ENCODE data around the gene FAM107B.

Gene FAM107B

GRCh38 chr10:14571866-14572507, 202.7 kb downstream of the FAM107B start:
- DNase-seq = peak; percentile 59

DNA sequence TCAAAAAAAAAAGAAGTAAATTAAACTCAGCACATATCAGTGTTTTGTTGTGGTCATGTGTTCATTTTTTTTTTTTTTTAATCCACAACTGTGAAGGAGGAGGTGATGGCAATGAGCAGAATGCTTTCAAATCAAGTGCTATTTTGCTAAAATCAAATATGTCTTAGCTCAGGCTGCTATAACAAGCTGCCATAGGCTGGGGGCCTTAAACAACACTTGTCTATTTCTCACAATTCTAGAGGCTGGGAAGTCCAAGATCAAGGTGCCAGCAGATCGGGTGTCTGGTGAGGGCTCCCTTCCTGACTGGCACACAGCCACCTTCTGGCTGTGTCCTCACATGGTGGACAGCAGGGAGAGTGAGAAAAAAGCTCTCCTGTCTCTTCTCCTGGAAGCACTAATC, 203.9 kb downstream of the FAM107B start:
- DNase-seq = no peak

DNA sequence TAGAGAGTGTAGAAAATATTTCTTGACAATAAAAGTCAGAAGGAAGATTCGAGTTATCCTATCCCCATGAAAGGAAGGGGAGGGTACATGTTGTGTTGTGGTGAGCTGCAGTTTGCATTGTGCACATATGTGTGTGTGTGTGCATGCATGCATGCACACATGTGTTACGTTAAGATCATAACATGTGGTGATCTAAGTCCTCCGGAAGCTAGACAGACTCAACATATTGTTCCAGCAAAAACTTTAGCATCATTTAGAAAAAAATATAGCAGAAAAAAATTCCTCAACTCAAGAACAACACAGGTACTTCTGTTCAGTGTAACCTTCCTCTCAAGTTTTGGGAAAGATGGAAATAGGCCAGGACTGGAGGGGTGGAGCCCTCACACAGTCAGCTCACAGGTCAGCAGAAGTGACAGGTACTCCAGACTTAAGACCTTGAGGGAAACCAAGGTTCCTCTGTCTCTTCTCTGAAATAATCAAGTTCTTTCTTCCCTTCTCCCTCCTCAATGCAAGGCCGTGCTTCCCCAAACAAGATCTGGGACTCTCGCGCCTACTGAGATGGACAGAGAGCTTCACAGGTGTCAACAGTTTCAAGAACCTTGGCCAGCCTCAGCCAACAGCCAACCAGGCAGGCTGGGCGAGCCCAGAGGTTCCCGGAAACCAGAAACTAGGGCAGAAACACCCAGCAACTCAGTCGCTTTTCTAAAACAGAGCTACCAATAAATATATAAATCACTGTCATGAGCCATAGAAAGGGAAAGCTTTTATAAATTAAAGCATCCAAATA, 205.2 kb downstream of the FAM107B start:
- no peak for DNase-seq

GRCh38 chr10:14567421-14567820, 207.3 kb downstream of the FAM107B start:
- no peak for DNase-seq

DNA sequence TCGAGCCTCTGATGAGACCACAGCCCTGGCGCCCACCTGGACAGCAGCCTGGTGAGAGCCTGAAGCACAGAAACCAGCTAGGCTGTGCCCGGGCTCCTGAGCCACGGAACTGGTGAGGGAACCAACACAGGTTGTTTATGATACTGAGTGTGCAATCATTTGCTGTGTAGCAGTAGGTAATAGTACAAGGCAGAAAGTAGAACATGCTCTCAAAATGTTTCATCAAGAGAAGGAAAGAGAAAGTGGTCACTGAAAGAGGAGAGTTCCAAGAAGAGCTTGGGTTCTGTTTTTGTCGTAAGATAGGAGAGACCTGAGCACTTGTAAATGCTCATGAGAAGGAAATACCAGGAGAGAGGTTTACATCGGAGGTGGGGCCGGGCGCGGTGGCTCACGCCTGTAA, 208.2 kb downstream of the FAM107B start:
- DNase-seq = no peak

DNA sequence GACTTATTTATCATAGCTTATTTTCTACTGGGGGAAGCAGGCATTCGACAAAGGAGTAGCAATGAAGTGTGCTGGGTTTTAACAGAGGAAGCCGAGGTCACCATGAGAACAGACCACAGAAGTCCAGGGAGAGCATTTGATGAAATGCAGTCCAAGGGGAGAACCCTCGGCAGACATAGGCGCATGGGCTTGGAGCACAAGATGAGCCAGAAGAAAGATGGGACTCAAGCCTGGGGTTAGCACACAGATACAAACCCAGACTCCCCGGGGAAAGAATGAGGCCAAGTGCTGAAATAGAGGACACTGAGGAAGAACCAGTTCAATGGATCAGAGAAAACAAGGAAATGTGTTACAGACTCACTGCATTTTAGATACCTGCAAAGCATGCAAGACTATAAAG, 209.5 kb downstream of the FAM107B start:
- DNase-seq = no peak

DNA sequence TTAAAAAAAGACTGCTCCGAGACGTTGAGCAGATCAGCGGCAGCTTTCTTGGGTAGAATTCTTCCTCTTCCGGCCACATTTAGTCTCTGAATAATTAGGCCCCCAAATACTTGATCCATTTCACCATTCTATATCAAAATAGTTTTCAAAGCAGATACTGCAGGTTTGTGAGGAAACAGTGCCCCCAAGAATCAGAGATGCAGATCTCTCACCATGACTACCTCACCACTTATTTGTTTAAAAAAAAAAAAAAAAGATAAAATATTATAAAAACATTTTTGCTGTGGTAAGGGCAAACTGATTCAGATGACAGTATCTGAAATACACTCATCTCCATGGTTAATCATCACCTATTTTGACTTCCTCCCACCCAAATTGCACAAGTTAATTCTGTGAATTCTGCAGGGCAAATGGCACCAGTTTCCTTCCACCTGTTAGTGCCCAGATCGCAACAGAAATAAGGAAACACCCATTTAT, 210.4 kb downstream of the FAM107B start:
- DNase-seq = no peak

DNA sequence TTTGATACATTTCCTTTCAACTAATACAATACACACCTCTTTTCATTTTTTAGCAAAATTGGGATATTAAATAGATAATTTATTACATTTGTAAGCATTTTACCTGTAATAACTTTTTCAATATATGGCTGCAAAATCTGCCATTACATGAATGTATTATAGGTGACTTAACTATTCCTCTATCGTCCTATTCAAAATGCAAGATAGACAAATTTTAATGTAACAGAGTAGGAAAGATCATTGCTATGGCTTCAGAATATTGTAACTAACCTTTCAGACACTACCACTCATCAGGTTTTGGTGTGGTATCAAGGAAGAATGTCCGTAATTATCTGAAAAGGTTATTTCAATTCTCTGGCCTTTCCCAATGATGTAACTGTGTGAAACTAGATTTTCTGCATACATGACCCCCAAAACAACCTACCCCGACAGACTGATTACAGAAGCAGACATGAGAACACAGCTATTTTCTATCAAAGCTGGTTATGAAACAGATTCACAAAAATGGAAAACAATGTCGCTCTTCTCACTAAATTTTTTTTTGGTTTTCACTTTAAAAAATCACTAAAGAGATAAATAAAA, 211.2 kb downstream of the FAM107B start:
- no peak for DNase-seq

DNA sequence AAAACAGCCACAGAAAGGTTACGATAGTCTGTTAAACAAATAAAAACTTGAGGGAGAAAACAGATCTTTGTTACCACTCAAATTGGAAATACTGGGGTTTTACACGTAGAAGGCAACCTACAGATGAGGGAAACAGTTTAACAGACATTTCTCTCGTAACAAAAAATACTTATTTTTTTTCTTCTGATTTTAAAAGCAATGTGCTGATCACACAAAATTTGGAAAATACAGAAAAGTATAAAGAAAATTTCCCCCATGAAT, 211.7 kb downstream of the FAM107B start:
- no peak for DNase-seq

GRCh38 chr10:14562218-14563075, 212.2 kb downstream of the FAM107B start:
- no peak for DNase-seq

DNA sequence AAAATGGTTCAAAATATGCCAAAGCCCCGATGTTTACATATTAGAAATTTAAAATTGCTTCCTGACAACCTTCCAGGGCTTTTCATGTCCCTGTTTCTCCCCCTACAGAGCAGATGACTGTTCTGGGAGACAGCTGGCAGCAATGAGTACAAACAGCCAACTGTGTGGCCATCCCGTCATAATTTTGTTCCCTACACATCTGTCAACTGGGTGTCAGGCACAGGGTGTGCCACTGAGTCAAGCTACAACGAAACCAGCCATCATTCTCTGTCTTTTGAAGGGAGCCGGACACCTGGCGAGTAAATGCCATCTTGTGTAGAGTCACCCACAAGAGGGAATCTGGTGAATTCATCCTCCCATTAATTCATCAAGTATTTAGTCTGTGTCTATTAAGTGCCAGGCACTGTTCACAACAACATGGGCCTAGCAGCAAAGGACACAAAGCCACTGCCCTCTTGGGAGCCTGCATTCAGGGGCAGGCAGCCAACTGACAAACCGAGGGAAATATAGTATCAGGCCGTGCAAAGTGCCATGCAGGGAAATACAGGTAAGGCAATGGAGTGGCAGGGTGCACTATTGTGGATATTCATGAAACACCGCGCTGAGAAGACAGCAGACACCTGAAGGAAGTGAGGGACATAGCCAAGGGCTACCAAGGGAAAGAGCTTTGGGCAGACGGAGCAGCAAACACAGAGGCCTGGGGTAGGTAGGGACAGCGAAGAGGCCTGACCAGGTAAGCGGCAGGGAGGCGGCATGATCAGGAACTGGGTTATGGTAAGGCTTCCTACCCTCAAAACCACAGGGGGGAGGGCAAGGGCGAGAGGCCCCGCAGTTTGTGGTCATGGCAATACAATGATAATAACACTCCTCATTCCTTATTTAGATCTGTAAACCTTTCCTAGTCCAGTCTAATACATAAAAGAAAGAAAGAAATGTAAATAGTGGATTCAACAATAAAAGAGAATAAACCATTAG, 213.6 kb downstream of the FAM107B start:
- peak; percentile 47 for DNase-seq

GRCh38 chr10:14560274-14560673, 214.4 kb downstream of the FAM107B start:
- DNase-seq = peak; percentile 73

GRCh38 chr10:14558025-14558424, 216.7 kb downstream of the FAM107B start:
- no peak for DNase-seq

GRCh38 chr10:14557567-14557966, 217.1 kb downstream of the FAM107B start:
- no peak for DNase-seq

GRCh38 chr10:14556285-14556956, 218.3 kb downstream of the FAM107B start:
- DNase-seq = no peak

DNA sequence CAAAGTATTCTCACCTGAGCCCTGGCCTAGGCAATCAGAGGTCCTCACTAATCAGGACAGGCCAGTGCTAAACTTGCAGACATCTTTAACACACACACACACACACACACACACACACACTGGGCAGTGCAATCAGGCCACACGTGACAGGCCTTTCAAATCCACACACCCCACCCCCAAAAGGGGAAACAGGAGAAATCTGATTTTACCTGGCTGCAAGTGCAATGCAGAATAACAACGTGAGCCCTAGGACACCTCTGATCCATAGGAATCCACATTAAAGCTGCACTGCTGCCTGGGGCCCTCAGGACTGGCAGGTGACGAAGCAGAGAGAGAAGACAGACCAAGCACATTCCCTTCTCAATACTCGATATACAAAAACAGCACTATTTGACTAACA, 218.9 kb downstream of the FAM107B start:
- DNase-seq = no peak

DNA sequence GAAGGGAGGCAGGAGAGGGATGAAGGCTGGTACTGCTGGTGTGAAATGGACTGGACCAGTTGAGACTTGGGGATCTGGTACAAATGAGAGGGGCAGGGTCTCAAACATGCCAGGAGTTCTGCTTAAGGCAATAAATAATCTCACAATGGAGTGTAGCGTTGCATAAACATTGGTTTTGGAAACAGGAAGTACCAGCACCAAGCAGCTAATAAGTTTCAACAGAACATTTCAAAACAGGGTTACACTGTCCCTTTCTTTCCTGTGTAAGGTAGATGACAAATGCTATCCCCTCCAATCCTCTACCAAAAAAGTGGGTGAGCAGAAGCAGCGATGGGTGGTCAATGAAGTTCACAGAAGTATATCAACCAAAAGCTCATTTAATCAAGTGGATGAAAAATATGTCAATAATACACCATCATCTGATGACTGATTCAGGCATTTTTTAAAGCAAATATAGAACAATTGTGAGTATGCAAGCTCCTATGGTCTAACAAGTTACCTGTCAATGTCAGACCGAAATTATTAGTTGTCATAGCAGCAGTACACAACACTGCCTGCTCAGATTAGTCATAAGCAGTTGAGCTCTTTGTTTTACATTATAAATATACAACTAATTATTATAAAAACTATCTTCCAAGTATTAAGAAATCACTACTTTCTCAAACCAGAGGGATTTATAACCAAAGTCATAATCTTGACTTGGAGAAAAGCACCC, 220.0 kb downstream of the FAM107B start:
- no peak for DNase-seq

- no peak for DNase-seq
These were observed 220.6 kb downstream of the FAM107B start for GRCh38 chr10:14554091-14554490.

DNA sequence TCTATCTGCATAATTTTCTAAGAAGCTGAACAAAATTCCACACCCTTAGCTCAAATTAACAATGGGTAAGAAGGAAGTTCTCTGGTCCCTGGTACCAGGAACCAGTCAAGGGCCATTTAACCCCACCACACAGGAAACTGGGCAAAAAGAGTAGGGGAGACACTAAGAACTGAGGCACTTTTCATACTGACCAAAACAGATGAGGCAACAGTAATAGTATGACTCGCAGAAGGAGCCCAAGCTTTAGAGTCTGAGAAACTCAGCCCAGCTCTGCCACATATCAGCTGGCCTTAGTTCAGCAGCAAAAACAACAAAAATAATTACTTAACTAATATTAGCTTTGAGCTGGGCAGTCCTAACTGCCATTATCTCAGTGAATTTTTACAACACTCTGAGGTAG, 221.2 kb downstream of the FAM107B start:
- DNase-seq = no peak

- DNase-seq = no peak
These were observed 222.7 kb downstream of the FAM107B start for GRCh38 chr10:14552015-14552414.

DNA sequence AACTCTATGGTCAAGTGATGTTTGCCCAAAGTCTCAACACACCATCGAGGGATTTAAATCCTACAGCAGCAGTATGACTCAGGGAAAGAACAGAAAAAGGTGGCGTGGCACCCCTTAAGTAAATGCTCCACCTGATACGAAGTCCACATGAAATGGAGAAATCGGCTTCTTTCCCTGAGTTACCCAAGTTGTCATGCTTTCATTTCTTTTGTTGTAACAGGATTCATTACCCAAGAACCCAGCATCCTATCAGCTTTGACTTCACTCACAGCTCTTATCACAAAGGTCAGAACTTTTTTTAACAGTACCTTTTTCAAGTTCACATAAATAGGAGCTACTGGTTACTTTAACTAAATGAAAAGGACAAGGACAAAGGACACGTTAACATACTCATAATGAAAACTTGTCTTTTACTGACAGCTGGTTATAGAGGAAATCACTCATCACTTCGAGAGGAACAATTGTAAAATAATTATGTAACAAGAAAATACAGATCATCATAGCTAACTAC, 224.2 kb downstream of the FAM107B start:
- no peak for DNase-seq
